ENCODE results near the gene NOTCH4.

Gene NOTCH4

GRCh38 chr6:32181148-32181702, 42.6 kb downstream of the NOTCH4 start:
- DNase-seq (ENCODE audit: low spot score), result no peak

GRCh38 chr6:32179766-32180405, 44.0 kb downstream of the NOTCH4 start:
- DNase-seq (ENCODE audit: low spot score), result no peak

- DNase-seq (ENCODE audit: low spot score), result peak; percentile 18
Observed at GRCh38 chr6:32178547-32179440, 45.1 kb downstream of the NOTCH4 start.

- peak; percentile 100 for DNase-seq (ENCODE audit: low spot score)
Observed at GRCh38 chr6:32177788-32178546, 45.9 kb downstream of the NOTCH4 start, which contains the start of gene RNF5. Gene RNF5, plus strand, starts transcription at chr6:32178405. Its CDS starts 107 bp downstream, at chr6:32178512.

GRCh38 chr6:32177183-32177787, 46.6 kb downstream of the NOTCH4 start:
- DNase-seq (ENCODE audit: low spot score), result no peak

GRCh38 chr6:32176476-32177182, 47.2 kb downstream of the NOTCH4 start:
- DNase-seq (ENCODE audit: low spot score), result peak; percentile 71

- peak; percentile 94 for DNase-seq (ENCODE audit: low spot score)
Observed at GRCh38 chr6:32175711-32176475, 48.0 kb downstream of the NOTCH4 start, which contains the start of gene AGPAT1. Gene AGPAT1, minus strand, starts transcription at chr6:32176084. Its CDS starts 4,588 bp downstream, at chr6:32171496.

GRCh38 chr6:32175322-32175710, 48.6 kb downstream of the NOTCH4 start:
- DNase-seq (ENCODE audit: low spot score), result no peak

- DNase-seq (ENCODE audit: low spot score), result no peak
Observed at GRCh38 chr6:32174416-32174815, 49.5 kb downstream of the NOTCH4 start.

GRCh38 chr6:32173051-32173727, 50.7 kb downstream of the NOTCH4 start:
- no peak for DNase-seq (ENCODE audit: low spot score)

GRCh38 chr6:32171234-32171633, 52.6 kb downstream of the NOTCH4 start:
- no peak for DNase-seq (ENCODE audit: low spot score)

- DNase-seq (ENCODE audit: low spot score), result no peak
Observed at GRCh38 chr6:32170294-32170693, 53.6 kb downstream of the NOTCH4 start.

GRCh38 chr6:32168807-32169591, 54.9 kb downstream of the NOTCH4 start:
- no peak for DNase-seq (ENCODE audit: low spot score)

- DNase-seq (ENCODE audit: low spot score), result no peak
Observed at GRCh38 chr6:32168350-32168749, 55.5 kb downstream of the NOTCH4 start.

- no peak for DNase-seq (ENCODE audit: low spot score)
Observed at GRCh38 chr6:32167761-32168262, 56.1 kb downstream of the NOTCH4 start.

GRCh38 chr6:32167154-32167760, 56.6 kb downstream of the NOTCH4 start:
- DNase-seq (ENCODE audit: low spot score), result no peak

- DNase-seq (ENCODE audit: low spot score), result no peak
Observed at GRCh38 chr6:32166411-32167061, 57.3 kb downstream of the NOTCH4 start.

- DNase-seq (ENCODE audit: low spot score), result no peak
Observed at GRCh38 chr6:32164295-32164694, 59.6 kb downstream of the NOTCH4 start, which contains the start of gene EGFL8. Gene EGFL8, plus strand, starts transcription at chr6:32164595. Its CDS starts 1,571 bp downstream, at chr6:32166166.
